RWPE1 (cell line): ENCODE measurements around the gene CDKN1C.

Experiments
- CTCF ChIA-PET: fragments of 350-600 bp; sonication (Branson Sonifier 250); formaldehyde crosslinking; extraction: SDS; loops from one replicate; lab custom pipeline; 2021; lab: Yijun Ruan, JAX
- POLR2A ChIA-PET: fragments of 400-600 bp; formaldehyde crosslinking; extraction: SDS; loops from one replicate; lab custom pipeline; 2020; ENCODE audit warnings: antibody characterized with exemption; ENCODE audit not compliant: low non-redundant PET; lab: Yijun Ruan, JAX
- DNase-seq: peaks from one replicate; pipeline ENCODE4 v3.0.0; 2012; ENCODE audit warnings: low spot score
- H3K27ac ChIP-seq: fragments of 450-650 bp; 2 replicates; pipeline ENCODE4 v1.5.1; 2017
- CTCF ChIP-seq: fragments of 450-650 bp; conservative IDR thresholded peaks from 2 replicates; pipeline ENCODE4 v1.5.1; 2017; ENCODE audit warnings: low read depth, mild to moderate bottlenecking

Gene CDKN1C

GRCh38 chr11:2833716-2834502 is 51.7 kb downstream of the CDKN1C start:
- ChIA-PET CTCF (no interaction called here), POLR2A (no interaction called here)

More at GRCh38 chr11:2833716-2834502, 51.7 kb downstream of the CDKN1C start:
- no peak for DNase-seq
- no peak for TF ChIP-seq CTCF
- H3K27ac ChIP-seq, result no peak overlapping the region
